ENCODE measurements around the gene TRAF4.
"Not testable (repeated sequence)": the region's sequence is repeated elsewhere in the genome, so short reads cannot be mapped to it uniquely, and the experiment has no call there.

The TRAF4 gene

DNA sequence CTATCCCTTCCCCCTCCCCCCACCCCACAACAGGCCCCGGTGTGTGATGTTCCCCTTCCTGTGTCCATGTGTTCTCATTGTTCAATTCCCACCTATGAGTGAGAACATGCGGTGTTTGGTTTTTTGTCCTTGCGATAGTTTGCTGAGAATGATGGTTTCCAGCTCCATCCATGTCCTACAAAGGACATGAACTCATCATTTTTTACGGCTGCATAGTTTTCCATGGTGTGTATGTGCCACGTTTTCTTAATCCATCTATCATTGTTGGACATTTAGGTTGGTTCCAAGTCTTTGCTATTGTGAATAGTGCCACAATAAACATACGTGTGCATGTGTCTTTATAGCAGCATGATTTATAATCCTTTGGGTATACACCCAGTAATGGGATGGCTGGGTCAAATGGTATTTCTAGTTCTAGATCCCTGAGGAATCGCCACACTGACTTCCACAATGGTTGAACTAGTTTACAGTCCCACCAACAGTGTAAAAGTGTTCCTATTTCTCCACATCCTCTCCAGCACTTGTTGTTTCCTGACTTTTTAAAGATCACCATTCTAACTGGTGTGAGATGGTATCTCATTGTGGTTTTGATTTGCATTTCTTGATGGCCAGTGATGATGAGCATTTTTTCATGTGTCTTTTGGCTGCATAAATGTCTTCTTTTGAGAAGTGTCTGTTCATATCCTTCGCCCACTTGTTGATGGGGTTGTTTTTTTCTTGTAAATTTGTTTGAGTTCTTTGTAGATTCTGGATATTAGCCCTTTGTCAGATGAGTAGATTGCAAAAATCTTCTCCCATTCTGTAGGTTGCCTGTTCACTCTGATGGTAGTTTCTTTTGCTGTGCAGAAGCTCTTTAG is 7.7 kb upstream of the TRAF4 start:
- not testable (repeated sequence) for H3K4me3 Mint-ChIP-seq, H3K27me3 Mint-ChIP-seq, H3K9me3 Mint-ChIP-seq, ATAC-seq, H3K27ac Mint-ChIP-seq, DNase-seq
- peaks cover 84% of the 10 kb centered on the region for H3K4me1 Mint-ChIP-seq

DNA sequence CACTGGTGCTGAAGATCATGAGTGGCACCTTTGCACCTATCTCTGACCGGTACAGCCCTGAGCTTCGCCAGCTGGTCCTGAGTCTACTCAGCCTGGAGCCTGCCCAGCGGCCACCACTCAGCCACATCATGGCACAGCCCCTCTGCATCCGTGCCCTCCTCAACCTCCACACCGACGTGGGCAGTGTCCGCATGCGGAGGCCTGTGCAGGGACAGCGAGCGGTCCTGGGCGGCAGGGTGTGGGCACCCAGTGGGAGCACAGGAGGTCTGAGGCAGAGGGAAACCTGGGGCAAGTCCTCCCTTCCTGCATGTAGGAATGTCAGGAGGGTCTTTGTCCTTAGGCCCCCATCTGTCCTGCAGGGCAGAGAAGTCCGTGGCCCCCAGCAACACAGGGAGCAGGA is 6.5 kb upstream of the TRAF4 start:
- Mint-ChIP-seq H3K27me3 (no peaks in the 10 kb centered on the region), H3K4me1 (peaks cover 92% of the 10 kb centered on the region), H3K27ac (no peak overlapping the region), H3K4me3 (peak overlapping the region in 1 of 2 donors; percentile 82), H3K9me3 (peaks cover 0 to 6% of the 10 kb centered on the region in 2 donors)
- DNase-seq = no peak
- ATAC-seq = no peak

DNA sequence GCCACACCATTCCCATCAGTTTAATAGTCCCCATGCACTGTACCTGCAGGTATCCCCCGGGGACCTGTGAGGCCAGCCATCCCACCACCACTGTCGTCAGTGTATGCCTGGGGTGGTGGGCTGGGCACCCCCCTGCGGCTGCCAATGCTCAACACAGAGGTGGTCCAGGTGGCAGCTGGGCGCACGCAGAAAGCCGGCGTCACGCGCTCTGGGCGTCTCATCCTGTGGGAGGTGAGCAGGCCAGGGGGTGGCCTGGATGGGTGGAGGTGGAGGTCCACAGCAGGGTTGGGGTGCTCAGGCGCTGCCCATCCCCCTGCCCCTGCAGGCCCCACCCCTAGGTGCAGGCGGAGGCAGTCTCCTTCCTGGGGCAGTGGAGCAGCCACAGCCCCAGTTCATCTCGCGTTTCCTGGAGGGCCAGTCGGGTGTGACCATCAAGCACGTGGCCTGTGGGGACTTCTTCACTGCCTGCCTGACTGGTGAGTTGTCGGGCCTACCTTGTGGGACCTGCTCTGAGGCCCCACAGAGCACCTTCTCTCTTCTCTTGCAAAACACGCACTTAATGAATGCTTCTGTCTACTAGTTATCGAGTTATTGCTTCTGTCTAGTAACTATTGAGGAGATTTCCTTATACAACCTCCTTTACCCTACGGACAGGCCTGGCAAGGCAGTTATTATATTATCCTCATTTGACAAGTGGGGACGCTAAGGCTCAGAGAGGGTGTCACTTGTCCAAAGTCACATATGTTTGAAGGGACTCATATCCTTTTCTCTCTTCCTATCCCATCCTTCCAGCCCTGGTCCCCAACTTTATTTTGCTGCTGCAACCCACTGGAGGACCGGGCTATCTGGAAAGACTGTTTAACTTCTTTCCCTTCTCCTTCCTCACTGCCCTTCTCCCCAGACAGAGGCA is 5.8 kb upstream of the TRAF4 start:
- peaks cover 94% of the 10 kb centered on the region for H3K4me1 Mint-ChIP-seq
- H3K4me3 Mint-ChIP-seq = peak overlapping the region; percentile 82 to 83
- peak; percentile 40 for ATAC-seq
- H3K27me3 Mint-ChIP-seq = no peaks in the 10 kb centered on the region
- H3K9me3 Mint-ChIP-seq = peaks cover 0 to 6% of the 10 kb centered on the region in 2 donors
- peak overlapping the region; percentile 27 to 94 for H3K27ac Mint-ChIP-seq
- DNase-seq = no peak

DNA sequence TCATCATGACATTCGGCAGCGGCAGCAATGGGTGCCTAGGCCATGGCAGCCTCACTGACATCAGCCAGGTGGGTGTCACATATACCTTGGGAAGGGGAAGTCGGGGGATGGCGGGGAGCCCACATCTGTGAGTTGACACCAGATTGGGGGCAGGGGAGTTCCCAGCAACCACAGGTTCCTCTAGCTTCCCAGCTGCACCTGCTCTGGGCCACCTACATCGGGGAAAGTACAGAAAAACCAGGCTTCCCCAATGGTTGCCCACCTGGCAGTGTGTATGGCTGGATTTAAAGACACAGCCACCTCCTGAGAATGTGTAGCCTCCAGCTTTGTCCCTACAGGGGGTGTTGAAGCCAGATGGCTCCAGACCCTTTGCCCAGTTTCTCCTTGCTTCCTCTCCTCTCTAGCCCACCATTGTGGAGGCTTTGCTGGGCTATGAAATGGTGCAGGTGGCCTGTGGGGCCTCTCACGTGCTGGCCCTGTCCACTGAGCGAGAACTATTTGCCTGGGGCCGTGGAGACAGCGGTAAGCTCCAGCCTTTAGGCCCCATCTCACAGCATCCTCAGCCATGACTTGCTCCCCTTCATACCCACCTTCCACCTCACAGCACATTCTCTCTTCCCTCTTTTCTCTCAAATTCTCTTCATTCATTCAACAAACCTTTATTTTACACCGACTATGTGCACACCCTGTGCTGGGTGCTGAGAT is 5.0 kb upstream of the TRAF4 start:
- H3K27ac Mint-ChIP-seq = peak overlapping the region; percentile 27 to 94
- H3K4me1 Mint-ChIP-seq = peaks cover 88% of the 10 kb centered on the region
- peak; percentile 77 for ATAC-seq

DNA sequence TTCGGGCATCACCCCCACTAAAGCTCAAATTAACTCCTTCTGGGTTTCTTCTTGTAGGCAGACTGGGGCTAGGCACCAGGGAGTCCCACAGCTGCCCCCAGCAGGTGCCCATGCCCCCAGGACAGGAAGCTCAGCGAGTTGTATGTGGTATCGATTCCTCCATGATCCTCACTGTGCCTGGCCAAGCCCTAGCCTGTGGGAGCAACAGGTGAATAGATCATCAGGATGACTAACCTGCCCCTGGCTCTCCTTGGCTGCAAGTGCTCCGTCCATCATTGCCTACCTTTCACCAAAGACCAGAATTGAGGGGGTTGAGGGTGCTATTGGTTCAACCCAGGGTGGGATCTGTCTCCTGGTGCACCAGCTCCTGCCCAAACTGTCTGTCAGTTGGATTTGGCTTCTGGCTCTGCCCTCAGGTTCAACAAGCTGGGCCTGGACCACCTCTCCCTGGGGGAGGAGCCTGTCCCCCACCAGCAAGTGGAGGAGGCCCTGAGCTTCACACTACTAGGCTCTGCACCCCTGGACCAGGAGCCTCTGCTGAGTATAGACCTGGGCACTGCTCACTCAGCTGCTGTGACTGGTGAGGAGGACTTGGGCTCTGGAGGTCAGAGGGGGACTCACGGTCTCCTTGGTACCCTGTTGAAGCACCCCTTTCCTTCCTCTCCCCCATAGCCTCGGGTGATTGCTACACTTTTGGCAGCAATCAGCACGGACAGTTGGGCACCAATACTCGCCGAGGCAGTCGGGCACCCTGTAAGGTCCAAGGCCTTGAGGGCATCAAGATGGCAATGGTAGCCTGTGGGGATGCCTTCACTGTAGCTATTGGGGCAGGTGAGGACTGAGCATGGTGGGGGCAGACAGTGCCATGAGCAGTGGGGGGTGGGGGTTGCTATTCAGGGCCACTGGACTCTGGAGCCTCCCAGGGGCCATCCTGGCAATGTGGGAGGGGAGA is 3.1 kb upstream of the TRAF4 start:
- Mint-ChIP-seq H3K9me3 (peaks cover 0 to 6% of the 10 kb centered on the region in 2 donors), H3K4me3 (peak overlapping the region in 1 of 2 donors; percentile 89), H3K4me1 (peaks cover 70% of the 10 kb centered on the region), H3K27ac (no peak overlapping the region), H3K27me3 (no peaks in the 10 kb centered on the region)
- DNase-seq = no peak
- ATAC-seq = no peak

More for the DNA sequence above, 5.0 kb upstream of the TRAF4 start:
- peak overlapping the region; percentile 82 to 83 for H3K4me3 Mint-ChIP-seq
- DNase-seq = peak in 1 of 2 donors; percentile 68
- no peaks in the 10 kb centered on the region for H3K27me3 Mint-ChIP-seq
- H3K9me3 Mint-ChIP-seq = peaks cover 0 to 6% of the 10 kb centered on the region in 2 donors

DNA sequence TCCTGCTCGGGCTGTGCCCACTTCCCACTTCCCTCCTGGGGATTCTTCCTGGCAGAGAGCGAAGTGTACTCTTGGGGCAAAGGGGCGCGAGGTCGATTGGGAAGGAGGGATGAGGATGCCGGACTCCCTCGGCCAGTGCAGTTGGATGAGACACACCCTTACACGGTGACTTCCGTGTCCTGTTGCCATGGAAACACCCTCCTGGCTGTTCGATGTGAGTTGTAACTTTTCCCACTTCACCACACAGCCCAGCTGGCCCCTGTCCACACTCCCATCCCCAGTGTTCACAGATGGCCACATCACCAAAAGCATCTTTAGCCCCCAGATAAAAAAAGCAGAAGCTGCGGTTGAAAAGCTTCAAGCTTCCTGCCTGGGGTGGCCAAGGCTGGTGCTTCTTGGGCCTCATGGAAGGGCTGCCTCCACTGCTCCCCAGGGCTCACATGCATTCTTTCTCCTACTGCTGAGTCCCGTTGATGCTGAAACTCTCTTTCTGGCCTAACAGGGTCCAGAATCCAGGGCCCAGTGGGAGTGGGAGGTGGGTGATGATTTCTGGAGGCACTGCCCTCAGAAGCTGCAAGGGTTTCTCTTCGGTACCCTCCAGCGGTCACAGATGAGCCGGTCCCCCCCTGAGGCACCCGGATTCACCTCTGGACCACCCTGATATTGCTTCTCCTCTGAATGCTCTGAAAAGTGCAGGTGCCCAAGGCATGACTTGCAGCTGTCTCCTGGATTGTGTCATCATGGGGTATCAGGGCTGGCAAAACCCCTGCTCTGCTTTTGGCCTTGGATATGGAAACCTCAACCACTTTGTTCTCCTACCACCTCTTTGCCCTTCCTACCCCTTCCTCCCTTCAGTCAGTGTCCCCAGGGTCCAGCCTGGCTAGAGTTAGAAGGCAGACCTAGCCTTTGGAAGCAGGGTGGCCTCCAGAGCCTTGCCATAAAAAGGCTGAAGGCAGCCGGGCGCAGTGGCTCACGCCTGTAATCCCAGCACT is 2.2 kb upstream of the TRAF4 start:
- DNase-seq = no peak
- Mint-ChIP-seq H3K27me3 (no peaks in the 10 kb centered on the region), H3K27ac (peak overlapping the region in 1 of 2 donors; percentile 56), H3K4me3 (peak overlapping the region; percentile 53 to 89), H3K4me1 (peaks cover 73% of the 10 kb centered on the region), H3K9me3 (peaks cover 0 to 6% of the 10 kb centered on the region in 2 donors)
- no peak for ATAC-seq

DNA sequence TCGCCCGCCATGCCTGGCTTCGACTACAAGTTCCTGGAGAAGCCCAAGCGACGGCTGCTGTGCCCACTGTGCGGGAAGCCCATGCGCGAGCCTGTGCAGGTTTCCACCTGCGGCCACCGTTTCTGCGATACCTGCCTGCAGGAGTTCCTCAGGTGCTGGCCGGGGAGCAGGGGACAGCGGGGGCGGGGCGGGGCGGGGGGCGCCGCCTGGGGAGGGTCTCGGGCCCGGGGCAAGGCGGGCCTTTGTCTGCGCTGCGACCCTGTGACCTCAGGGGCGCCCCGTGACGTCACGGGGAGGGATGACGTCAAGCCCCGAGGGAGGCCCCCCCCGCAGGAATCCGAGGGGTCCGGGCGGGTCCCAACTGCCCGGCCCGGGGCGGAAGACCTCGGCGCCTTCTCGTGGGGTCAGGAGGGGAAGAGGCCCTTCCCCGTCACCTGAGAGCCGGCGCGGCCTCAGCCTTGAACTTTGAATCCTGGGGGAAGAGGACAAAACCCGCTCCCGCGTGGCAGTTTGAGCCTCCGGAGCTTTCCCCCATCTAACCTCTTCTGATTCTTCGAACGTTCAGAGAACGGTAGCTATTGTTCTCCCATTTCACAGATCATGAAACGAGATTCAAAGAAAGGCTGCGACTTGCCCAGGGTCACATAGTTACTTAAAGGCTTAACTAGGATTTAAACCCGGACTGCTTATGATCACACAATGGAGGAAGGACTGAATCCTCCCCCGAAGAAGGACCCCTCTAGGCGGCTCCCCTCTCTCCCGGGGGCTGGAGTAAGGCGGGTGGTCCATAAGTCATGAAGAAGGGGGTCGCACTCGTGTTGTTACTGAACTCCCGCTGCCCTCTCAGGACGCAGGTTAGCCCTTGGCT is 527 bp downstream of the TRAF4 start:
- no peaks in the 10 kb centered on the region for H3K27me3 Mint-ChIP-seq
- peak; percentile 57 for ATAC-seq
- DNase-seq = peak in 1 of 2 donors; percentile 66

DNA sequence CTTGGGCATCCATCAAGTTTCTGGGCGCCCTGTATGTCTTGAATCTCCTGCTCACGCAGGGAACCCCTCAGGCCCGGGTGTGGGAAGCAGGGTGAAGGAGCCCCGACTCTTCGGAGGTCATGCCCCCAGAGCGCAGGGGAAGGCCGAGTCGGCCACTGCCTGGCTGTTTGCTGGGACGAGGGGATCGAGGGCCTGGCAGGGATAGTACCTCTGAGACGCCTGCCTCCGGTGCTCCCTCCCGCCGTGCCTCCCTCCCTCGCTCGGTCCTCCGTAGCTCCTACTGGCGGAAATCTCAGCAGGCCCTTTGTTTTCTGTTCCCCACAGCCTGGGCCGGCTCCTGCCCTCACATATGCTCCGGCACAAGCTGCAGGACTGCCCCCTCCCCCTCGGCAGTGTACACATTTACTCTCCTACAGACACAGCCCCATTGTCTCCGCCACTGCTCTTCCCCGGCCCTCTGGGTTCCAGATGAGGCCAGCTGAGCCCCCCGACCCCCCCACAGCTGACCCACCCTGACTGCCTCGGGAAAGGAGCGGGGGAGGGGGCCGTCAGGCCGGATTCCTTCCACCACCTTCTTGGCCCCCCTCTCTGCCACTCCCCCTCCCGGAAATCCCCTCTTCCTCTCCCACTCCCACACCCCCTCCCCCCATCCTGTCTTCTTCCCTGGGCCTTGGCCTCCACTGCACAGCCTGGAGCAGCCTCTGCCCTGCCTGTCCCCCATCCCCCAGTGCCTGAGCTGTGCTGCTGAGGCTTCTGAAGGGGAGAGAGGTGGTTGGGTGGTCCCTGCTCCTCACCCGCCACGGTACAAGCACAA is 1.4 kb downstream of the TRAF4 start:
- Mint-ChIP-seq H3K9me3 (no peaks in the 10 kb centered on the region), H3K4me1 (peaks cover 74% of the 10 kb centered on the region), H3K27me3 (no peaks in the 10 kb centered on the region), H3K27ac (peak overlapping the region; percentile 93 to 95), H3K4me3 (peak overlapping the region; percentile 96)
- ATAC-seq = peak; percentile 18
- DNase-seq = peak in 1 of 2 donors; percentile 43

More for the DNA sequence above, 527 bp downstream of the TRAF4 start:
- Mint-ChIP-seq H3K27ac (peak overlapping the region; percentile 93 to 95), H3K9me3 (no peaks in the 10 kb centered on the region), H3K4me3 (peak overlapping the region; percentile 96), H3K4me1 (peaks cover 76% of the 10 kb centered on the region)

DNA sequence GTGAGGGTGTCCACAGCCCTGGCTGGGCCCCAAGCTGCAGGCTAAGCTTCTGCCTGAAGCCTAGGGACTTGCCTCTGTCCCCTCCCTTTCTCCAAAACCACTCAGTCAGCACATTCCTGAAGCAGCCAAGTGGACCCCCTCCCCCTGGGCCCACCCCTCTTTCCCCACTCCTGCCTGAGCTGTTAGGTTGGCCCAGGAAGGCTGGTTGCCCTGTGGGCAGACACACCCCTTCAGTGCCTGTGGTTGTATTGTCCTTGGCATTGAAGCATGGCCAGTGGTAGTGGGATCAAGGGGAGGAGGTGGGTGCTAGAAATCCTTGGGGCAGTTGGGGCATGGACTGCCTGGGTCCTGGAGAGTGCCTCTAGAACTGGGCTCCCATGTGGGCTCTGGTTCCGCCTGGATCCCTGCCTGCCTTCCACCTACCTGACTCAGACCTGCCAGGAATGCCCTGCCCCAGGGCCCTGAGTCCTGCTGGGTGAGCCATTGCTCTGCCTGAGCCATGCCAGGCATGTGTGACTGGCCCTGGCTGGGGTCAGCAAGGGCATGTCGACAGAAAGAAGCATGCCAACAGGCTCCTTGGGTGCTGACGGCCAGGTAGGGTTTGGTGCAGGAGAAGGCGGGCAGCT is 2.1 kb downstream of the TRAF4 start:
- ATAC-seq (no peak), DNase-seq (no peak)
- H3K4me1 Mint-ChIP-seq = peaks cover 67% of the 10 kb centered on the region
- H3K27me3 Mint-ChIP-seq = no peaks in the 10 kb centered on the region
- peak overlapping the region; percentile 93 to 95 for H3K27ac Mint-ChIP-seq
- peak overlapping the region; percentile 96 for H3K4me3 Mint-ChIP-seq
- H3K9me3 Mint-ChIP-seq = no peaks in the 10 kb centered on the region

DNA sequence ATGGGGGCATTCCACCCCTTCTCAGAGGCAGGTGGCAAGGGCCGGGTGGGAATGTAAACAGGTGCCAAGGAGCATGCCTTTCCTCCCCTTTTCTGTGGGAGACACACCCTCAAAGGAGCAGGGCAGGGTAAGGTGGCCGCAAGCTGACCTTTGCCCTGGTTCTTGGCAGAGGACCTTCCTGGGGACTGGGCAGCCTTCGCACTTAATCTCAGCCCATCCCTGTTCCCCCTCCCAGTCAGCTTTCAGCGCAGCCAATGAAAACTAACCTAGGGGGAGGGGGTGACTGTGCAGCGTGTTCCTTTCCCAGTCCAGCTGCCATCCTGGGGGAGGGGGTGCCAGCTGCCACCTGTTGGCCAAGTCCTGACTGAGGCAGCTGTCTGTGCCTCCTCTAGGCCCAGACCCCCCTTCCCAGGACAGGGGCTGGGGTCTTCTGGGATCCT is 2.8 kb downstream of the TRAF4 start:
- Mint-ChIP-seq H3K4me1 (peaks cover 60% of the 10 kb centered on the region), H3K9me3 (no peaks in the 10 kb centered on the region)

DNA sequence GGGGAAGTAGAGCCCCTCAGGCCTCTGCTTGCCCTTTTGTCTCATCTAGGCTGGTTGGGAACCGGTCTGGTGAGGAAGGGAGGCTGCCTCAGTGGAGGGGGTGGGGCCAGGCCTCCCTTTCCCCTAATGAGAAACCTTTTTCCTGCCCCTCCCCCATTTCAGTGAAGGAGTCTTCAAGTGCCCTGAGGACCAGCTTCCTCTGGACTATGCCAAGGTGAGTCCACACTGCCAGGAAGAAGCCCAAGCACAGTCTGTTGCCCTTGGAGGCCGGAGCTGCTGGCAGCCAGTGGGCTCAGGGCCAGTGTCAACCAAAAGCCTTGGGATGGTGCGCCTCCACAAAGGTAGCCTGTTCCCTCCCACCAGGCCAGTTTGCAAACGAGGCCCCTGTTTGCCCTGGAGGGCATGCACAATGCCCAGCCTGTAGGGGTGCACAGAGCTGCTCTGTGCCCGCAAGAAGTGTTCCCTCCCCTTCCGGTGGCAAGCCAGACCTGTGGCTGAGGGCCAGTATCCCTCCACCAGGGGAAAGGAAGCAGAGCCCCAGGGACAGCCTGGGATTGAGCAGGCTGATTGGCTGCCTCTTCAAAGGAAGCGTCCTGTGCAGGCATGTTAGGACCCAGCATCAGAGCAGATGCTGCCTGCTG is 3.4 kb downstream of the TRAF4 start:
- Mint-ChIP-seq H3K4me3 (peak overlapping the region; percentile 96), H3K9me3 (no peaks in the 10 kb centered on the region), H3K27me3 (no peaks in the 10 kb centered on the region), H3K4me1 (peaks cover 55% of the 10 kb centered on the region), H3K27ac (peak overlapping the region in 1 of 2 donors; percentile 90)
- DNase-seq = no peak
- no peak for ATAC-seq

More for the DNA sequence above, 2.8 kb downstream of the TRAF4 start:
- Mint-ChIP-seq H3K27ac (peak overlapping the region in 1 of 2 donors; percentile 42), H3K27me3 (no peaks in the 10 kb centered on the region), H3K4me3 (peak overlapping the region; percentile 96)
- DNase-seq = no peak
- ATAC-seq = no peak

All from stimulated activated naive CD8-positive, alpha-beta T cell treated with anti-CD3 and anti-CD28 coated beads, Interleukin-15, amount 100 ng/mL, for 72 hours (primary cell).